H1 (cell line): ENCODE data around the gene CHRD. TPM values are rescaled to one million over a fixed set of nuclear protein-coding genes. Genes with fewer than 3 reads are reported as not detected.

Source experiments
- ASH2L ChIP-seq: fragments of 200-600, 300-600 bp; sonication (generic); IDR thresholded peaks from one replicate; pipeline ENCODE4 v1.7.1; 2017; ENCODE audit warnings: low read length
- BCL11A ChIP-seq, 2 experiments: IDR thresholded peaks; one replicate each; pipeline ENCODE4 v1.6.1; 2011; ENCODE audit warnings: low read depth in 2 of 2, low read length in 2 of 2, mild to moderate bottlenecking in 2 of 2
- CHD2 ChIP-seq: IDR thresholded peaks from 2 replicates; pipeline ENCODE4 v1.6.1; 2012; ENCODE audit warnings: low read length, improper control_type of control experiment
- CREB1 ChIP-seq: IDR thresholded peaks from 2 replicates; pipeline ENCODE4 v1.6.1; 2012; ENCODE audit warnings: inconsistent platforms
- EP300 ChIP-seq, 2 experiments: IDR thresholded peaks; 1 replicate in 1 of 2; 2 replicates in 1 of 2; pipeline ENCODE4 v1.6.1; 2011 to 2012; ENCODE audit warnings: low read depth in 2 of 2, low read length in 2 of 2, mild to moderate bottlenecking in 2 of 2, borderline replicate concordance in 1 of 2, inconsistent platforms in 1 of 2, moderate library complexity in 1 of 2
- HDAC6 ChIP-seq: IDR thresholded peaks from one replicate; pipeline ENCODE4 v1.7.1; 2012; ENCODE audit warnings: low read depth, mild to moderate bottlenecking, inconsistent platforms, low read length, moderate library complexity
- JUND ChIP-seq: IDR thresholded peaks from 2 replicates; pipeline ENCODE4 v1.6.1; 2011; ENCODE audit warnings: mild to moderate bottlenecking, improper control_type of control experiment, low read length
- KDM5A ChIP-seq: fragments of 200-600 bp; IDR thresholded peaks from 2 replicates; pipeline ENCODE4 v1.7.1; 2012; ENCODE audit warnings: mild to moderate bottlenecking, low read length, inconsistent platforms, mixed read lengths
- MAFK ChIP-seq: IDR thresholded peaks from 2 replicates; pipeline ENCODE4 v1.6.1; 2012; ENCODE audit warnings: low read depth, mild to moderate bottlenecking, improper control_type of control experiment, low read length
- POU5F1 ChIP-seq: IDR thresholded peaks from 2 replicates; pipeline ENCODE4 v1.6.1; 2011; ENCODE audit warnings: low read depth, mild to moderate bottlenecking, low read length, moderate library complexity
- RBBP5 ChIP-seq: IDR thresholded peaks from 2 replicates; pipeline ENCODE4 v1.7.1; 2012; ENCODE audit warnings: low read depth, mild to moderate bottlenecking, inconsistent platforms, low read length, moderate library complexity, borderline replicate concordance
- RFX5 ChIP-seq: IDR thresholded peaks from 2 replicates; pipeline ENCODE4 v1.6.1; 2011; ENCODE audit warnings: low read depth, low read length, improper control_type of control experiment, borderline replicate concordance
- RXRA ChIP-seq: IDR thresholded peaks from 2 replicates; pipeline ENCODE4 v1.6.1; 2011; ENCODE audit warnings: low read depth, mild to moderate bottlenecking, low read length, moderate library complexity; ENCODE audit not compliant: insufficient read depth
- SIN3A ChIP-seq, 2 experiments: IDR thresholded peaks in 1 of 2; conservative IDR thresholded peaks in 1 of 2; 2 replicates each; pipeline ENCODE4 v1.6.1; 2011 to 2012; ENCODE audit warnings: low read length in 2 of 2, improper control_type of control experiment in 1 of 2, low read depth in 1 of 2, mild to moderate bottlenecking in 1 of 2
- SP2 ChIP-seq: IDR thresholded peaks from 2 replicates; pipeline ENCODE4 v1.6.1; 2012; ENCODE audit warnings: mild to moderate bottlenecking, low read length, inconsistent platforms
- SP4 ChIP-seq: IDR thresholded peaks from 2 replicates; pipeline ENCODE4 v1.6.1; 2012; ENCODE audit warnings: low read length, inconsistent platforms
- SRF ChIP-seq: IDR thresholded peaks from 2 replicates; pipeline ENCODE4 v1.6.1; 2011; ENCODE audit warnings: mild to moderate bottlenecking, low read depth, low read length, moderate library complexity
- TAF7 ChIP-seq: optimal IDR thresholded peaks from 2 replicates; pipeline ENCODE3; 2011; ENCODE audit warnings: low read depth, mild to moderate bottlenecking, inconsistent platforms, low read length, moderate library complexity, borderline replicate concordance
- TBP ChIP-seq: IDR thresholded peaks from 2 replicates; pipeline ENCODE4 v1.6.1; 2011; ENCODE audit warnings: low read depth, low read length, improper control_type of control experiment
- YY1 ChIP-seq: IDR thresholded peaks from 2 replicates; pipeline ENCODE4 v1.6.1; 2011; ENCODE audit warnings: low read depth, mild to moderate bottlenecking, low read length
- ZNF274 ChIP-seq: IDR thresholded peaks from 2 replicates; pipeline ENCODE4 v1.7.0; 2012; ENCODE audit warnings: low read length, borderline replicate concordance; ENCODE audit errors: extremely low read depth
- polyA plus RNA-seq, 7 experiments: library from polyadenylated mRNA; depleted of rRNA in 3 of 7; stranded (reverse) in 5 of 7; unstranded in 2 of 7; fragments of >200 nt in 5 of 7; fragments of 200-250 nt in 2 of 7; gene quantifications; 1 replicate in 5 of 7; 2 replicates in 1 of 7; 4 replicates in 1 of 7; pipeline versions ENCODE4 v1.2.1 to v1.2.3, GENCODE V29; 2011 to 2013; ENCODE audit warnings: missing spikeins in 2 of 7, mixed read lengths in 2 of 7
- total RNA-seq: library from RNA; stranded (reverse); fragmentation: NEBNext Ultra II Directional; extraction: Animal tissue kit (Norgen Biotek cat#: 25700); gene quantifications from 2 replicates; pipeline ENCODE4 v1.2.1, GENCODE V29; 2021
- TF ChIP-seq, protein P1 (sequence below): IDR thresholded peaks from 2 replicates; pipeline ENCODE4 v1.6.1; 2012; ENCODE audit warnings: low read length, inconsistent platforms
- TF ChIP-seq, protein P2 (sequence below): IDR thresholded peaks from 2 replicates; pipeline ENCODE4 v1.6.1; 2012; ENCODE audit warnings: inconsistent platforms
- TF ChIP-seq, protein P3 (sequence below): IDR thresholded peaks from 2 replicates; pipeline ENCODE4 v1.6.1; 2011; ENCODE audit warnings: low read depth, mild to moderate bottlenecking, low read length; ENCODE audit not compliant: insufficient read depth

The CHRD gene
- total and polyA plus RNA-seq, 2 of the 8 experiments (the other 6 are each of a cell fraction or from before 2014, with no cell fraction given): 0.62 to 0.86 TPM

DNA sequence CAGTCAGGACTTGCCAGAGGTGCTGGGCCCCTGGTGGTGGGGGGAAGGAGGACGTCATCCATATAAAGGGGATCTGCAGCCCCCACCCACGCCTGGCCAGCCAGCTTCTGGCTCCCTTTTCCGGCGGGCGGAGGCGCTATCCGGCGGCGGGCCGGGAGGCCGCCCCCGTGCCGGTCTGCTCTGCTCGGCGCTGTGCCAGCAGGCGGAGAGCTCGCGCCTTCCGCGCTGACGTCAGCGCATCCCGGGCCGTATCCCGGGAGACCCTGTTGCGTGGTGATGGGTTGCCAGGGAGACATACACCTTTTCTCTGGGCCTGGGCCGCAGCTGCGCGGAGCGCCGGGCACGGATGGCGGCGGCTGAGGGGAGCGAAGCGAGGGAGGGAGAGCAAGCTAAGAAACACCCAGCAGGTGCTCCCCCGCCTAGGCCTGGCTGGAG is 41.3 kb upstream of the CHRD start (continued):
- TF ChIP-seq RXRA (no peak), HDAC6 (no peak), SIN3A (conservative IDR thresholded peaks at IDR 0.05 in 1 of 2, IDR thresholded peaks at IDR 0.05 in 1 of 2; ENCODE audit: low read depth in 1 of 2, low read length in 2 of 2) (peak; percentile 74 to 86; a peak in 3 of 4 replicates), BCL11A (IDR thresholded peaks at IDR 0.05; ENCODE audit: low read depth in 2 of 2, low read length in 2 of 2) (no peak), ZNF274 (no peak), MAFK (no peak), POU5F1 (no peak), TBP (peak; percentile 29; the same call in 1 of the 2 replicates), EP300 (IDR thresholded peaks at IDR 0.05; ENCODE audit: borderline replicate concordance in 1 of 2, low read depth in 2 of 2, low read length in 2 of 2) (peak in 1 of 2 experiments; percentile 12; a peak in 1 of 3 replicates), SP2 (no peak), TAF7 (no peak), RFX5 (peak; percentile 78), RBBP5 (peak; percentile 55; the same call in 1 of the 2 replicates), CHD2 (no peak), JUND (peak; percentile 78; the same call in 1 of the 2 replicates), YY1 (0 out of 2 replicates have a peak, but pooled peaks have one; percentile 44), KDM5A (no peak), CREB1 (peak; percentile 90), SRF (no peak), ASH2L (peak; percentile 35), SP4 (no peak)
- TF ChIP-seq, protein P1, sequence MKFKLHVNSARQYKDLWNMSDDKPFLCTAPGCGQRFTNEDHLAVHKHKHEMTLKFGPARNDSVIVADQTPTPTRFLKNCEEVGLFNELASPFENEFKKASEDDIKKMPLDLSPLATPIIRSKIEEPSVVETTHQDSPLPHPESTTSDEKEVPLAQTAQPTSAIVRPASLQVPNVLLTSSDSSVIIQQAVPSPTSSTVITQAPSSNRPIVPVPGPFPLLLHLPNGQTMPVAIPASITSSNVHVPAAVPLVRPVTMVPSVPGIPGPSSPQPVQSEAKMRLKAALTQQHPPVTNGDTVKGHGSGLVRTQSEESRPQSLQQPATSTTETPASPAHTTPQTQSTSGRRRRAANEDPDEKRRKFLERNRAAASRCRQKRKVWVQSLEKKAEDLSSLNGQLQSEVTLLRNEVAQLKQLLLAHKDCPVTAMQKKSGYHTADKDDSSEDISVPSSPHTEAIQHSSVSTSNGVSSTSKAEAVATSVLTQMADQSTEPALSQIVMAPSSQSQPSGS: peak; percentile 87
- TF ChIP-seq, protein P2, sequence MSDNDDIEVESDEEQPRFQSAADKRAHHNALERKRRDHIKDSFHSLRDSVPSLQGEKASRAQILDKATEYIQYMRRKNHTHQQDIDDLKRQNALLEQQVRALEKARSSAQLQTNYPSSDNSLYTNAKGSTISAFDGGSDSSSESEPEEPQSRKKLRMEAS: peak; percentile 52
- TF ChIP-seq, protein P3, sequence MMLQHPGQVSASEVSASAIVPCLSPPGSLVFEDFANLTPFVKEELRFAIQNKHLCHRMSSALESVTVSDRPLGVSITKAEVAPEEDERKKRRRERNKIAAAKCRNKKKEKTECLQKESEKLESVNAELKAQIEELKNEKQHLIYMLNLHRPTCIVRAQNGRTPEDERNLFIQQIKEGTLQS: no peak
